Activated CD4-positive, alpha-beta T cell treated with anti-CD3 and anti-CD28 coated beads, Interleukin-2, Interleukin-4, amounts not matched to agents 100 ng/mL and 50 ng/mL, durations not matched to agents 16 hours and 8 hours (primary cell): Measurements from ENCODE around the gene CDH9.

Source experiments
- DNase-seq: peaks from one replicate; pipeline ENCODE4 v3.0.0-alpha.2; 2020; ENCODE audit warnings: low spot score

Gene CDH9, protein sequence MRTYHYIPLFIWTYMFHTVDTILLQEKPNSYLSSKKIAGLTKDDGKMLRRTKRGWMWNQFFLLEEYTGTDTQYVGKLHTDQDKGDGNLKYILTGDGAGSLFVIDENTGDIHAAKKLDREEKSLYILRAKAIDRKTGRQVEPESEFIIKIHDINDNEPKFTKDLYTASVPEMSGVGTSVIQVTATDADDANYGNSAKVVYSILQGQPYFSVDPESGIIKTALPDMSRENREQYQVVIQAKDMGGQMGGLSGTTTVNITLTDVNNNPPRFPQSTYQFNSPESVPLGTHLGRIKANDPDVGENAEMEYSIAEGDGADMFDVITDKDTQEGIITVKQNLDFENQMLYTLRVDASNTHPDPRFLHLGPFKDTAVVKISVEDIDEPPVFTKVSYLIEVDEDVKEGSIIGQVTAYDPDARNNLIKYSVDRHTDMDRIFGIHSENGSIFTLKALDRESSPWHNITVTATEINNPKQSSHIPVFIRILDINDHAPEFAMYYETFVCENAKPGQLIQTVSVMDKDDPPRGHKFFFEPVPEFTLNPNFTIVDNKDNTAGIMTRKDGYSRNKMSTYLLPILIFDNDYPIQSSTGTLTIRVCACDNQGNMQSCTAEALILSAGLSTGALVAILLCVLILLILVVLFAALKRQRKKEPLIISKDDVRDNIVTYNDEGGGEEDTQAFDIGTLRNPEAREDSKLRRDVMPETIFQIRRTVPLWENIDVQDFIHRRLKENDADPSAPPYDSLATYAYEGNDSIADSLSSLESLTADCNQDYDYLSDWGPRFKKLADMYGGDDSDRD

DNA sequence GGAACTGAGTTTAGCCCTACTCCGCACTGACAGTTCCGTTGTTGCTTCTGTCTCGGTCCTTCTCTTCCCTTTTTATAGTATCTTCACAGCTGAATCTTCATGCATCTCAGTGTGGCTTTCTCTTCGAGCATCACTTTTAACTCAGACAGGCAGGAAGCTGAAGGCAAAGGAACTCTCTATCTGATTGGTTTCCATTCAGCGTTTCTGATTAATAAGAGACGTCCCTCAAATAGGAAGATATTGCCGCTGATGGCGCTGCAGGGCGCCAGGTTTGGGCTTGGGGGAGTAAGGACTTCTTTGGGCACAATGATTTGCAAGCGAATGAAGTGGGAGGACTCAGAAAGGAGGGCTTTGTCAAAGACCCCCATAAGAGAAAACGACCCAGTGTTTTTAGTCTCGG lies at the start of gene CDH9:
TSS of gene CDH9 (minus strand) at position 111 of the 400 bp plus-strand sequence. CDS start 50,253 bp downstream, outside the sequence.
- no peak for DNase-seq

DNA sequence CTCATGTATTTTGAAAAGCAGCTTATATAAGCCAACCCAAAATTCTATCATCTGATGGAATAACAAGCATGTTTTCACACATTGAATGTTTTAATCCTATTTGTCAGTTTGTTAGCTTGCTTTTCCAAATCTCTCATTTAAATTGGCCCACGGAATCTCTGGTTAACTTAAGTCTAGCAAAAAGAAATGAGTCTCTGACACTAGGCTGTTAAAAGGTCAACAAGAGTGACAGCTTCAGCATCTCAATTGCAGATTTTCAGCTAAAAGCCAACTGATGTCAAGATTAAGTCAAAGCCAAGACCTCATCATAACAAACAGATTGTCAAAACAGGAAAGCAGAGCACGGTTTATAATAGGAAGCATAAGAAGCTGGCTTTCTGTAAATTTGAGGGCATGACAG lies 49.4 kb upstream of the CDH9 start:
- DNase-seq, result no peak

DNA sequence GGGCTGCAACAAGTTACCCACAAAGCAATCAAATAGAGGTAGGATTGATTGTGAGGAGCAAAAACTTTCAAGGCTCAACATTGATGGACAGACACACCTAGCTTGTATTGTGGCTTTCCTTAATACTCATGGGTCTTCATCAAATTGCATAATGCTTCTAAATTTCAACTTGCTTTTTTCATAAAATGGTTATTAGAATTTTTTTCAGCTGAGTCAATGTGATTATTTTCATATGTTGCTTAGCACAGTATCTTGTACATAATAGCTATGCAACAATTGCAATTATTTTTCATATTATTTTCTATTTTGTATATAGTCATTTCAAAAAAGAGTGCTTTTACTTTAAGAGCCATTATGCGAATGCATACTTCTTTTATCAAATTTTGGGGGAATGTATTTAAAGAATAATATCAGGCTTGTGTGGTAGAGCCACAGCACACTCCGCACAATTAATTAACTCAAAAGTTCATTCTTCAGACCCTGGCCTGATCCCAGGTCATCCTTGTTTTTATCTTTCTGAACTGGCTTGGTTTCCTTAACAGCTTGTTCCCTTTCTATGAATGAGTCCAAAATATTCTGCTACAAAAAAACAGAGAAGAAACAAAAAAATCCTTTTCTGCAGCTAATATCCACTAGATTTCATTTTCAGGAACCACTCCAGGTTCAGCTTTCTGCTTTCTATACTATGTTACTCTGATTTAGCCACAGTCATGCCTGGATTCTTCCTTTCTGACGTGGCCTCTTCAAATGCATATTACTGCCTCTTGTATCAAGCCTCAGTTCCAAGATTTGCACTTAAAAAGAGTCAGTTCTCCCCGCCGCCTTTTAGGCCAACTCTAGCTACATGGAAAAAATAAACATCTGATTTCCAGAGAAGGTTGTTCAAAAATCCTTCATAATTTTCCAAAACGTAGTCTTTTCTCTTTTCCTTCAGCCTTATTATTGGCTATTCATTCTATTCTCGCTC lies 45.3 kb upstream of the CDH9 start:
- no peak for DNase-seq

DNA sequence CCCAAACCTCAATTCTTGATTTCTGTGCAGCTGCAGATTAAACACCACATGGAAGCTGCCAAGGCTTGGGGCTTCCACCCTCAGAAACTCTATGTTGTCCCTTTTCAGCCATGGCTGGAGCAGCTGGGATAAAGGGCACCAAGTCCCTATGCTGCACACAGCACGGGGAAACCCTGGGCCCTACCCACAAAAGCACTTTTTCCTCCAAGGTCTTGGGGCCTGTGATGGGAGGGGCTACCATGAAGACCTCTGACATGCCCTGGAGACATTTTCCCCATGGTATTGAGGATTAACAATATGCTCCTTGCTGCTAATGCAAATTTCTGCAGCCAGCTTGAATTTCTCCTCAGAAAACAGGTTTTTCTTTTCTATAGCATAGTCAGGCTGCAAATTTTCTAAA lies 41.8 kb upstream of the CDH9 start:
- no peak for DNase-seq

DNA sequence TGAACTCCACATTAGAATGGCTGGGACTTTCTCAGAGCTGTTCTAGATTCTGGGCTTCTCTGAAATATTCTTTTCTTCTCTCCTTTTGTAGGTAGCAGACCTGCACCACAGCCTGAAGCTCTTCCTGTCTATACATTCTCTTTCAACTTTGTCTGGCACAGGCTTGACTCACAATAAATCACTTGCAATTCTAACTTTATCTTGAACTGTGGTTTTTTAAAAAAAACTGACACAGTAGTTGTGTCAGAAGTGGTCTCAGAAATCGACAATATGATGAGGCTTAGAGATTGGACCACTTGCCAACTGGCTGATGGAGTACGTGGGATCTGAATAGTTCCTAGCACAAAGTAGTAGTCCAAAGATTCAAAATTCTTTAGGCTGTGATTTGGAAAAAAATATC lies 24.1 kb upstream of the CDH9 start:
- no peak for DNase-seq

DNA sequence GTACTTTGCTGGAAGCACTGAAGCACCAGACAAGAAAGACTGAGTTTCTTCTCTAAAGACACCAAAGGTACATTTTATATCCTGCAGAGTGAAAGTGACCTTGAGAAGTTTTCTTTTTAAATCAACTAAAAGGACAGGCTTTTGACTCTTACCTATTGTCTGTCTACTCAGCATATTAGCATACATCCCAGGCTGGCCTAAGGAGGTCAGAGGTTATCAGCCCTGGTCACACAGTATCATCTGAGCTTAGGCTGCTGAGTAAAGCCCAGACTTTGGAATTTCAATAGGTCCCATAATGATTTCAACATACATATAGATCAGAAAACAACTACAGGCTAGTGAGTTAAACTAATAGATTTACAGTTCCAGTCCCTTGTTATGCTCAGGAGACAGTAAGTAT lies 10.1 kb upstream of the CDH9 start:
- no peak for DNase-seq

DNA sequence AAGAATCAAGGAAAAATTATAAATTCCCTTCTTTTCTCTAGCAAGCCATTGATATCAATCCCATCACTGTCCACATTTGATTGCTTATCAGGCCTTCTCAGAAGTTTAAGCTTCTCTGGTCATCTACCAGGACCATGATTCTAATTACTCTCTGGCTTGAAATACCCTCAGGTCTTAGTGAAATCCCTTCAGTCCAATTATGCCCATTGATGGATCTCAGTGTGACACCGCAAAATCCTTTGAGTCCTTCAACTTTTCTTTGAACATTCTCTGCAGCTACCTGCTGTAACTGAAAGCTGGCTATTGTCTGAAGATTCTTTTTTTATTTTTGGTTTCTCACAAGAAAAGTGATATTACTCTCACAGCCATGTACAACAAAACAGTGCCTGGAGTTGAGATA lies 3.0 kb upstream of the CDH9 start:
- no peak for DNase-seq

DNA sequence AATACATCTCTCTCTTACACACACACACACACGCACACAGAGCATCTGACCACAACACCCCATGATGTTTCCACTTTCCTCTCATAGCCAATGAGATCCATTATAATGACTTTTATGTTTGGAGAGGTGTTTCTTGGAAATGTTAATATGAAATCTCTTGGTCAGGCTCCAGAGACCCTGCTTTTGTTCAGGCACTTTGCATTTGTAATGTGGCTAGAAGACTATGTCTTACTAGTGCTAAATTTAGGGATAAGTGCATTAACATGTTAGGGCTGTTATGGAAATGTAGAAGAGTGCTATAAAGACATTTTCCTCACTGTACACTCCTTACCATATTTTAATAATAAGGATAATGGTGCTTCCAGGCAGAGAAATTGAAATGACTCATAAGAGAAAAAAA lies 3.8 kb downstream of the CDH9 start:
- no peak for DNase-seq

DNA sequence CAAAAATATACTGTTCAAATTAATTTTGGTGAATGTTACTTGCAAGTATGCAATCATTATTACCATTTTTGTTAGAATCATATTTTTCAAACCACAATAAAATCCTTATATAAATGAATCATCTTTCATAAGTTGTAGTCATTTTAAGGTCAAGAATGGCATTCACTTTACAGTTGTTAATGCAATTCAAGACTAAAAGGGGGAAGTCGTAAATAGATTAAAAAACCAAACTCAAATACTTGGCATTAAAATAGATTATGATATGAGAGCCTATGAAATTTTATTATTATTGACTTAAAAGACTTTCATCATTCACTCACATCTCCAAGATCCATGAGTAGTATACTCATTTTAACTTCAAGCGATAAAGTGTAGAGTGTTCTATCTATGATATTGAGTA lies 11.6 kb downstream of the CDH9 start:
- no peak for DNase-seq

DNA sequence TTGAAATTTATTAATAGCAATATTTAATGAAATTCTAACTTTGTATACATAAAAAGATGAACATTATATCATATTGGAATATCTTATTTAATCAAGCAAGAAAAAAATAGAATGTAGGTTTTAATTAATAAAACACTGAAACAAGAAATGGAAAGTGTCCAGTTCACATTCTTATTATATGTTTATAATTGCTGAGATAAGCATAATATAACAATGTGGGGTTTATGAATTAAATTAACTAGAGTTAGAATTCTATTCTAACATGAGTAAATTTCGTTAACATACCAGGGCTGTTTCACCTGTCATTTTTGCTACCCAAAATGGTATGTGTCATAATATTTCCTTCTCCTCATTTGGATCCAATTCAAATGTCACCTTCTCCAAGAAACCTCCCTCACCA lies 12.3 kb downstream of the CDH9 start:
- no peak for DNase-seq

DNA sequence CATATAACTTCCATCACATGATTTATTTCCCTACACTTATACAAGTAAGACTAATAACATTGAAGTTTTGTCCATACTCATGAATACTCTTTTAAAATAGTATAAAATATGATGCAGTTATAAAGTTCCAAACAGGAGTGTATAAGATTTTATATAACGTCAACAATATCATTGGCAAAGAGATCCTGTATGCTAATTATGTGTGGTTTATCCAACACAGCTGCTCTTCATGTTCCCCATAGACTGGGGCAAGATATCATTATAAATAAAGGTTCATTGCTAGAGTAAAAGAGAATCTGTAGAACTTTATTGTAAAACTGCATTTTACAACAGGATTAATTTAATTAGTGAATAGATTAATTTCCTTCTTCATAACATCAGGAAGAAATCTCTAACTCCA lies 16.9 kb downstream of the CDH9 start:
- DNase-seq, result no peak

DNA sequence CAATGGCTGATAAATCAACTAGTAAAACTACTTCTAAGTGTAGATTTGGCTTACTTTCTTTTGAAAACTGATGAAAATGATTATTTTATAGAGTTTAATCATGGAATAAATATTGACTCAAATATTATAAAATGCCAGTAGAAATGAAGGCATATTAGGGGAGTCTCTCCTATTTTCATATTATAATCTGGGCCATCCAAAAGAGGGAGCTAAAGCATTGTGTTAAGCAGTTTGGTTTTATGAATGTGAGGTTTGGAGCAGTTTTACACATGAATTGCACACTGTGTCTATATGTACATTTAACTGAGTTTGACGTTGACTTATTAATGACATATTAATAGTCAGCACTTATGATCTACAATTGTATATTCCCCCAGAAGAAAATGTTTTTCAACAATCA lies 17.4 kb downstream of the CDH9 start:
- no peak for DNase-seq

DNA sequence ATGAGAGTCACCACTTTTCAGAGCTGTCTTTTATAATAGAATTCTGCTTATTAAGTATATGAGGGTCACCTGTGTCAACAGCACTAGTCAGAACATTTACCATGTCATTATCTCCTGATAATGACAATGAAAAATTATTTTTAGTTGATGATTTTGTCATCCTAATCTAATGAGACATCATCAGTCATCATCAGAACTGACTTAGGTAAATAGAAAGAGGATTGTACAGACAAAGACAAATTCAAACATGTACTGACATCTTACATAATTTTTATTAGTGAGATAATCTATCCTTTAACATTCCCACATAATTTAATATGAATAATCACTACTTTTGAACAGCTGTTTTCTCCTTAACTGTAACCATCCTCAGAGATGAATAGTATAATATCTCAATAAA lies 22.6 kb downstream of the CDH9 start:
- DNase-seq, result no peak

DNA sequence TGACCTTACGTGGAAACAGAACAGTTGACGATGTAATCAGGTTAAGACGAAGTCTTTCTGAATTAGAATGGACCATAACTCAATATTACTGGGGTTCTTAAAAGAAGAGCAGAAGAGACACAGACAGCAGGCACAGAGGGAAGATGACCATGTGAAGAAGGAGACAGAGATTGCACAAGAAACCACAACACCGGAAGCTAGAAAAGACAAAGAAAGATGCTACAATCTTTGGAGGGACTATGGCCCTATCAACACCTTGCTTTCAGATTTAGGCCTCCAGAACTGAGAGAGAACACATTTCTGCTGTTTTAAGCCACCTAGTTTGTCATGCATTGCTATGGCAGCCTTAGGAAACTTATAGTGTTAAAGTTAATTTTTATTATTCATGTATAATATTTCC lies 27.1 kb downstream of the CDH9 start:
- no peak for DNase-seq

DNA sequence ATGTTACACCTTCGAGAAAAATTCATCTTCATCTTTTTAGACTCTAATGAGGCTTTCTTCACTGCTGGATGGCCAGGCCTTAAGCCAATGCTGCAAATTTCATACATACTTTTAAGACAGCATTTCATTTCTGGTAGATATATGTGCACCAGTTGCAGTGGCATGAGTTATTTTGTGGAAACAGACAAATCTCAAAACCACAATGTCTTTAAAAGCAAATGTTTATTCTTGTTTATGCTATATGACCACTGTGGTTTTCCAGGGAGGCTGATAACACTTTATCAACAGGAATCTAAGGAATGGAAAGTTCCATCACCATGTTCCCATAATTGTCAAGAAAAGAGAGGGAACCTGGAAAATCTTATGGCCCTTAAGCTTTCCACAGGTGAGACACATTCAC lies 27.7 kb downstream of the CDH9 start:
- no peak for DNase-seq

DNA sequence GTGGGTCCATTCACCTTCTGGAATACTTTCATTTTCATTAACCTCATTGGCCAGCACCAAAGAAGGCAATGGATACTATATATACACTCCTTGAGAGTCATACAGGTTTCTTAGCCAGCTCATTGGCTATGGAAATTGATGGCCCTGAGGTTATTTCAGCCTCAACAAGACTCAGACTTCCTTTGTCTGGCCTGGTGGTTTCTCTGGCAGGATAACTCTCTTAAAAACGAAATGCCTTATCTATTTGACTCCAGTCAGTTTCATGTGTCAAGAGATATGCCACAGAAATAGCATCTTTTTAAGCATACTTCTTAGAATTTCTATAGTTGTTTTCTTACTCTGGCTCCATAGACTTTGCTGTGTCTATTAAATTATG lies 28.9 kb downstream of the CDH9 start:
- no peak for DNase-seq

DNA sequence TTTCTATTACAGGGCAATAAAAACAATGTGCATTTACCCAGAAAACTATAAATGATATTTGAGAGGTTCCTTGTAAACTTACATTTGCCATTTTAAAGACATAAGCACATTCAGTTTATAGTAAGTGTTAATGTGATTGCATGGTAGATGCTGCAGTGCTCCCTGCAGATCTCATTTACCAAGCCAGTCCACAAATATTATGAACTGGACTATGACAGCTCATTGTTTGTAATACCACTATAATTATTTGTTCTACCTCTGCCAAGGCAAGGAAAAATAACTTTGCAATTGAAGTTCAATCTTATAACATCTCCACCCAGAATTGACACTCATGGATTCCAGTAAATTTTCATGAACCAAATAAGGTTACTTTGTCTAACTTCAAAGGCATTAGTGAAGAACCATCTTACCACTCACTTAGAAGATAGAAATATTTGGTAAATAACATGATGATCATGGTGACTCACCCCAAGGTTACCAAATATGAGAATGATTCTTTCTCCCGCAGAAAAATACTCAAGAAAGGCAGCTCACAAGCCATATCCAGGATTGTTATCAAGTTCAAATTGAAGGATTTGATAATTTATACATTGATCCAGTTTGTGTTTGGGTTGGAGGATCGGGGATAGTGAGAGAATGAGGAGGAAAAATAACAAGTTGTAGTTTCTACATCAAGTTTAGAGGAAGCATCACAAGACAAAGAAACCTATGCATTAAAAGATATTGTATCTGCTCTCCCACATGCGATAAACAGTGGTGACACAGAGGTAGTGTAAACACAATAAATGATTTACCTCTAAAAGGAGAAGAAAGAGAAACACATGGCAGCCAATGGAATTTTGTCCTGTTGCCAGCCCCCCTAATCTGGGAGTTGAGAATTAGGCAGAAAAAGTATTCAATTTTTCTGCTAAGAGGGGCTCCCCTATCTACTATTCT lies 29.5 kb downstream of the CDH9 start:
- no peak for DNase-seq

DNA sequence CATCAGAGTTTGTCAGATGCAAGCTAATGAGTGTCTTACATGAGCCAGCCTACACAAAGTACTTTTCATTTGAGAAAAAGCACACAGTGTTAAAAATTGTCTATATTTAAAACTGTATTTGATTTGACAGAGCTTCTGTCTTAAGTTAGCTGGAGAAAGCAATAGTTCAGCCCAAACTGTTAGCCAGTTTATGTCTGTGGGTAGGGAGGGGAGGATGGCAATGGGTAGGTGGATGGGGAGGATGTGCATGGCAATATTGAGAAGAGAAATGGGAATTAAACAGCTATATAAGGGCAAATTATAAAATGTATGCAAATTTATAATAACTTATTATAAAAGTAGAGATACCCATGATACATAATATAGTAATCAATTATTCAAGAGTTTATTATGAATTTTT lies 31.3 kb downstream of the CDH9 start:
- no peak for DNase-seq

DNA sequence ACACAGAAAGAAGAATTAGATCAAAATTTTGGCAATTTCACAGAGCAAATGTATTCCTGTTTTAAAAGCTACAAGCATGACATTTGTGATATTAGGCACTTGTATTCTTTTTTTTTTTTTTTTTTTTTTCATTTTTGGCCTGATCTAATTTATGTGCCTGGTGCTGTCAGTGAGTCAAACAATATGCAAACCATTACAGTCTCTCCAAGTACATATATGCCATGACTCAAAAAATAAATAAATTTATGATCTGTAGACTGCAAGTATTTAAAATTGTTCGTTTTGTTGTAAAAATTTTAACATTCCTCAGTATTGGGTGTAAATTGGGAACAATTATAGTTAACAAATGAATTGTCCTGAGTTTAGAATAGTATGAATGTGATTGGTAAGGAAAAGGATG lies 51.4 kb downstream of the CDH9 start:
- no peak for DNase-seq

DNA sequence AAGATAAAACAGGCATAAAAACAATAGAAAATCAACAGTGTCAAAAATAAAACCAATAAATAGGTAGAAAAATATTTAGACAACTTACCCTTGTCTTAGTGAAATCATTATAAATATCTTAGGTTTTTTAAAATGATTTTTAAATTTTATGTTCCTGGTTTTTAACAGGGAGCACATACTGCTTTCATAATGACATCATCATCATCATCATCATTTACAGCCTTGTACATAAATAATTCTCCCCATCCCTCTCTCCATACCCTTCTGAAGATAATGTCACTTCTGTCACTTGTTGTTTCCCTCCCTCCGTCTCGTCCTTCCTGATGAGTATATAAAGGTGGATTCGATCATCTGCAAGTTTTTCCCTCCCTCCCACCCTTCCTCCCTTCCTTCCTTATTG lies 56.6 kb downstream of the CDH9 start:
- no peak for DNase-seq

DNA sequence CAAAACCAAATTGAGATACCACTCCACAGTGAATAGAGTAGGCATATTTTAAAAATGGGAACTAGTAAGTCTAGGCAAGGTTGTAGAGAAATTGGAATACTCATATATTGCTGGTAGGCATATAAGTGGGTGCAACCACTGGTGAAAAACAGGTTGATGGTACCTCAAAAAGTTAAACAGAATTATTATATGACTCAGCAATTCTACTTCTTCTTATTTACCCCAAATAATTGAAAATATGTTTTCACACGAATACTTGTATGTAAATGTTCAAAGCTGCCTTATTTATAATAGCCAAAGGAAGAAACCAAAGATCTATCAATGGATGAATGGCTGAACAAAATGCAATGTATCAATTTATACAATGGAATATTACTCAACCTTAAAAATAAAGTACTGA lies 79.1 kb downstream of the CDH9 start:
- DNase-seq, result no peak
